ENCODE results near the gene EXOSC5. TPM values are rescaled to one million over a fixed set of nuclear protein-coding genes. Genes with fewer than 3 reads are reported as not detected.
A peak's percentile ranks its signal among the peaks of the same experiment; 100 is the strongest.

Gene EXOSC5
- total and polyA plus RNA-seq, 2 of the 13 experiments (the other 11 are each of a cell fraction or from before 2014, with no cell fraction given) = 24.1 to 26.5 TPM

GRCh38 chr19:41427647-41428480 is 30.7 kb upstream of the EXOSC5 start (continued):
- TF ChIP-seq ZNF18 (CRISPR knock-in tag; IDR thresholded peaks at IDR 0.05; ENCODE audit: insufficient replicate concordance) (peak; percentile 16), ZNF687 (CRISPR knock-in tag; IDR thresholded peaks at IDR 0.05) (peak; percentile 27; the same call in 1 of the 2 replicates)

- H2AFZ ChIP-seq (ENCODE audit: low read length) = no peak within 1 kb of the TSS
- peaks cover 52% of the 10 kb centered on the region for H3K4me1 ChIP-seq (ENCODE audit: insufficient read depth, low read length)
- H3K27ac ChIP-seq (ENCODE audit: extremely low read length, insufficient read depth, low read length) = peak within 1 kb of the TSS; percentile 48
- FAIRE-seq (no peak), ATAC-seq (peak; percentile 92), DNase-seq (ENCODE audit: low spot score) (peak; percentile 59)
- ChIA-PET POLR2A (interaction anchor here (0.8 to 3.7 kb wide), 10 partner anchors 9 to 164 kb away, joined by 3 to 55 read pairs (median 4); partner anchors contain the start of genes B9D2 and DMAC2), CTCF (ENCODE audit: low intra/inter-chr PET ratio, low total read pairs) (no interaction called here)
- WGBS (ENCODE audit: low lambda C conversion rate) = 11% methylated on average over 16 of the region's 19 CpGs
- peak within 1 kb of the TSS; percentile 62 to 76 (median 64) for H3K4me3 ChIP-seq (replicated peaks in 1 of 3; ENCODE audit: insufficient read depth in 1 of 3, low read depth in 2 of 3, low read length in 3 of 3)
- in situ Hi-C loops (cut with HindIII; ENCODE audit: extremely low pct_ligation_motif_present, low pct_unique_long_range_greater_than_20kb) = no loop called here
- H3K79me2 ChIP-seq (ENCODE audit: insufficient read depth, low read length) = no peaks in the 10 kb centered on the region
- H3K4me2 ChIP-seq (ENCODE audit: low read depth, low read length) = peak within 1 kb of the TSS; percentile 90
- intact Hi-C loops (cut with micrococcal nuclease; ENCODE audit: unreplicated experiment) = no loop called here
- H3K9ac ChIP-seq (ENCODE audit: insufficient read depth, low read depth, low read length) = peak within 1 kb of the TSS; percentile 80
- H3K36me3 ChIP-seq (replicated peaks in 1 of 2; ENCODE audit: control insufficient read depth in 1 of 2, insufficient read depth in 2 of 2, low read length in 2 of 2) = peaks cover 14 to 17% of the 10 kb centered on the region in 2 experiments; a peak in 3 of 5 replicates
- no peaks in the 10 kb centered on the region for H4K20me1 ChIP-seq (ENCODE audit: insufficient read depth, low read length)
- H3K9me3 ChIP-seq (ENCODE audit: low read length) = no peaks in the 10 kb centered on the region
- TSS peak; percentile 44 for BruUV-seq (replicated peaks)
- H3K27me3 ChIP-seq (ENCODE audit: control insufficient read depth in 1 of 2, insufficient read depth in 2 of 2, low read length in 2 of 2) = no peaks in the 10 kb centered on the region
- TF ChIP-seq ZFX (CRISPR knock-in tag; IDR thresholded peaks at IDR 0.05; ENCODE audit: low read depth) (peak; percentile 62; the same call in 1 of the 2 replicates), TFDP1 (CRISPR knock-in tag; IDR thresholded peaks at IDR 0.05; ENCODE audit: borderline replicate concordance) (no peak; the same call in 1 of the 2 replicates), NONO (IDR thresholded peaks at IDR 0.05) (no peak), NONO (CRISPR knock-in tag; conservative IDR thresholded peaks at IDR 0.05) (peak; percentile 69), USF2 (IDR thresholded peaks at IDR 0.05; ENCODE audit: low read depth, low read length) (no peak), USF2 (CRISPR knock-in tag; IDR thresholded peaks at IDR 0.05; ENCODE audit: borderline replicate concordance) (no peak), DMAP1 (CRISPR knock-in tag; IDR thresholded peaks at IDR 0.05) (0 out of 2 replicates have a peak, but pooled peaks have one; percentile 32), ZNF788 (CRISPR knock-in tag; IDR thresholded peaks at IDR 0.05; ENCODE audit: borderline replicate concordance) (0 out of 2 replicates have a peak, but pooled peaks have one; percentile 22)
Measured at GRCh38 chr19:41426952-41427646, 29.9 kb upstream of the EXOSC5 start, which contains the start of gene B3GNT8. Gene B3GNT8, minus strand, starts transcription at chr19:41427374. Its CDS starts 596 bp downstream, at chr19:41426778.
